HL-60/S4 (cell line): Measurements from ENCODE around the gene OLAH.

ENCODE experiments used
- in situ Hi-C: fragments of 300-500 bp; cut with MboI; formaldehyde crosslinking; loops from 2 replicates; pipeline ENCODE4 v1.14.3; 2022; ENCODE audit warnings: low sequenced_read_pairs

Gene OLAH

GRCh38 chr10:15068802-15069201 is 25.1 kb downstream of the OLAH start:
- in situ Hi-C loops: no loop called here

DNA sequence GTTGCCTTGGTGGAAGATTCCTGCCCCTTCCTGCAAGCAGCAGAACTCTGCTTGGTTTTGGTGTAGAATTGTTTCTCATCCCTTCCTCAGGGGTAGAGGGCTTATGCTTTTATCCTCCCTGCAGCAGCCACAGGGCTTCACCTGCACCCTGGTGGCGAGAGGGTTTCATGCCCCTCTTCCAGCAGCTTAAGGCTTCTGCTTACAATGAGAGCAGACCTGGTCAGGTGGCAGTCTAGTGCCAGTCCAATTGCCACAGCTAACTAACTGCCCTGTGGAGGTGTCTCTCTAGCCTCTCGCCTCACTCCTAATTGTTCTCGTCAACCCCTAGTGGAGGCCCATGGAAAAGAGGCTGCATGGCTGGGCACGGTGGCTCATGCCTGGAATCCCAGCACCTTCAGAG is 25.5 kb downstream of the OLAH start:
- in situ Hi-C loops: no loop called here

DNA sequence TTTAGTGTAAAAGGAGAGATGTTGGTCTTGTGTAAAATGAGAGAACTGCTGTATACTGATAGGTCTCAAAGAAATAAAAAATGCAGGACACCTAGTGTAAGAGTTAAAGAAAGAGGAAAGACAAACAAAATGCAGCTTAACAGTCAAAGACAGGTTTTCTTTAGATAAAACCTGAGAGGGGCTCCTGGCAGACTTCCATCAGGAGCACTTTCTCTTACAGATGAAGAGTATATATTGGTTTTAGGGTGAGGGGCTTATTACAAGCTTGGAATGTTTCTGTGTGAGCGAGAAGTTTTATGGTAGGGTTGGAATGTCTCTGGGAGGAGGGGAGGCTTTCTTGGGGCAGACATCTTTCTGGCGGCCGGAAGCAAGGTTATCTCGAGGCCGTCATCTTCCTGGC is 28.6 kb downstream of the OLAH start:
- in situ Hi-C loops: no loop called here

- in situ Hi-C loops: no loop called here
Measured at GRCh38 chr10:15075421-15075820, 31.7 kb downstream of the OLAH start.

DNA sequence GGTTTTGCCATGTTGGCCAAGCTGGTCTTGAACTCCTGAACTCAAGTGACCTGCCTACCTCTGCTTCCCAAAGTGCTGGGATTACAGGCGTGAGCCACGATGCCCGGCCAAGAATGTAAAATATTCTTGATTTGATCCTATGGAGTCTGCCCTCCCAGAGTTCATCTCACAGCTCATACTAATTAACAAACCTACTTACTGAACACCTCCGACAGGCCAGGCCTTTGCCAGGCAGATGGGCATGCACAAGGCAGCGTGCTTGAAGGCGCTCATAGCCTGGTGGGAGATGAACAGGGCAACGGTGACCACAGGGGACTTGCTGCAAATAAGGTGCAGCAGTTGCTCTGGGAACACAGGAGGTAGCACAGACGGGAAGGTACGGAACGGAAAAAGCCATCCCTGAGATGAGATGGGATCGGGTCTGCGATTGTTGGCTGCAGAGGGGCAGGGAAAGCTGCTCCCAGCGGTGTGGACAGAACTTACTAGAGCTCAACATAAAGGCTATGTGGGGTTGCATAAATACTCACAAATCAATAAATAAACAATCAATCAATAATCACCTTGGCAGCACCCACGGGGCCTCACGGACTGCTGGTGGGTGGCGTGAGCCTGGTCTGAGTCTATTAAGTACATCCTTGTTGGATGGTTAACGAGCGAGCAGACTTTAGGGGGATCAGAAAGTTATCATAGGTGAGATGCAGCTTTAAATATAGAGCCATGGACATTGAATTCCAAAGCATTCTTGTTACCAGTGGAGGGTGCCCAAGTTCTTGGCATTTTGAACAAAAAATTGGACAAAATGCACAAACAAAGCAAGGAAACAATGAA is 40.1 kb downstream of the OLAH start:
- in situ Hi-C loops: no loop called here

- in situ Hi-C loops: no loop called here
Measured at GRCh38 chr10:15084502-15084922, 40.8 kb downstream of the OLAH start.

DNA sequence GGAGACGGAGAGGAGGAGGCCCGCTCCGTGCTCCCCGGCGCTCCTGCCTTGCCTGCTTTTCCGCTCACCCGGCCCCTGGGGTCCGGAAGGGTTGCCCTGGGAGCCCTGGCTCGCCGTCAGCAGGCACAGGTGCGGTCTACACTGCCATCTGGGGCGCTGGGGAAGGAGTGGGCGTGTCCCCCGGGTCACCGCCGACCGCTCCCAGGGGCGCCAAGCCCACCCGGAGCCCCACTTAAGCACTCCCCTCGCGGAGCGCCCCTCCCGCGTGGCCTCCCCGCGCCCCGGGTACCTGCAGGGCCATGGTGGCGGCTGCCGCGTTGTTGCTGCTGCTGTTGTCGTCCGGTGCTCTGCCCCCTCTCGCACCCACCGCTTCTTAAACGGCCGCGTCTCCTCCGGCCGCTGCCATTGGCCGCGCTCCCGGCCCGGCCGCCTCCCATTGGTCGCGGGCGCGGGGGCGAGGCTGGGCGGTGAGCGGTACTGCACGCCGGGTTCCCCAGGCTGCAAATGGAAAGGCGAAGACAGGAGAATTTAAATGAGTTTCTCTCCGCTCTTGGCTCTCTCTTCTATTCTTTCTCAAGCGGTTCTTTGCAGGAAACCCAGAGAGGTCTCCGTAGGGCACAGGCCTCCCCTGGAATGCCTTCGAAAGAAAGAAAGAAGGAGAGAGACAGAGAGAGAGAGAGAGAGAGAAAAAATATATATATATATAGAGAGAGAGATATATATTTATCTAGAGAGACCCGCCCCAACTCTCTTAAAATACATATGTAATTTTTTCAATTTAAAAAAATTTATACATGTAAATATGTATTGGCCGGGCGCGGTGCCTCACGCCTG is 44.9 kb downstream of the OLAH start, which contains the start of gene ACBD7:
ACBD7 (minus strand) TSS at position 349 of the 834 bp plus-strand sequence; CDS start at position 301, 48 bp downstream.
- in situ Hi-C loops: no loop called here

DNA sequence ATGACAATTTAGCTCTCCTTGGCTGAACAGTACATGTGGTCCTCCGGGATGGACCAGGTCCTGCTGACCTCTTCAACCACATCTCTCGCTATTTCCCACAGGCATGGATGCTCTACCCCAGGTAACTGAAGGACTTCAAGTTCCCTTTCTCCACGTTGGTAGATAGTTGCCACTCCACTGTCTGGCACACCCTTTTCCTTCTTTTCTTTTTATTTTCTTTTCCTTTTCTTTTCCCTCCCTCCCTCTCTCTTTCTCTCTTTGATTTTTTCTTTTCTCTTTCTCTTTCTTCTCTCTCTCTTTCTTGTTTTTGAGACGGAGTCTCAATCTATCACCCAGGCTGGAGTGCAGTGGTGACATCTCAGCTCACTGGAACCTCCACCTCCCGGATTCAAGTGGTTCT is 47.7 kb downstream of the OLAH start:
- in situ Hi-C loops: no loop called here

DNA sequence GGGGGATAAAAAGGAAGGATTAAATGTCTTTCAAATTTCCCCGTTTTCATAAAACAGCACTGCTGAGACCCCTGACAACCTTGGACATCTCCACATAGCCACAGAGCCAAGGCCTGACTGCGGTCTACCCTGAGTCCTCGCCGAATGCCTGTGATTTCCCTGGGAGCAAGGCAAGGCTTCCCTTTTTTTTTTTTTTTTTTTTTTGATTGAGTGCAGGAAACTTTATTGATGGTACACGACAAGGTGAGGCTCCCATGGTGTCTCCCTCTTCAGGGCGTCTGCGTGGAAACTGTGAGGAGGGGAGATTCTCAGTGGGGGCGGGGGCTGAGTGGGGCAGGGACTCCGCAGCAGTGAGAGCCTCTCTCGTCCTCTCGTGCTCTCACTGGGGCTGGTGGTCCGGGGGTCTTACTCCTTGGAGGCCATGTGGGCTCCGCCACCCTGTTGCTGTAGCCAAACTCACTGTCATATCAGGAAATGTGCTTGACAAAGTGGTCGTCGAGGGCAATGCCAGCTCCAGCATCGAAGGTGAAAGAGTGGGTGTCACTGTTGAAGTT is 49.2 kb downstream of the OLAH start:
- in situ Hi-C loops: no loop called here

DNA sequence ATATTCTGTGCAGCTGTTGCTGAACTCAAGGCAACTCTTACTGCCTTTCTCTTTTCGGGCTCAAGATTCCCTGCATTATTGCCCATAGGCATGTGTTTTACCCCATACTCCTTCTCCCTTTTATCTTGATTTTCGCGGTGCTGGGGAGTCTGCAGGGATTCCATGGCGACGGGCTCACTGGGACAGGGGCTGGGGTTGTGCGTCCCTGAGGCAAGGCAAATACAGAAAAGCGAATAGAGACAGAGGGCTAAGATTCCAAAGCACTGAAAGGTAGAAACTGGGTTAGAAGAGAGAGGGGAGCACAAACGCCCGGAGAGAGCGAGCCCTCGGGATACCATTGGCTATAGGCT is 52.9 kb downstream of the OLAH start:
- in situ Hi-C loops: no loop called here

DNA sequence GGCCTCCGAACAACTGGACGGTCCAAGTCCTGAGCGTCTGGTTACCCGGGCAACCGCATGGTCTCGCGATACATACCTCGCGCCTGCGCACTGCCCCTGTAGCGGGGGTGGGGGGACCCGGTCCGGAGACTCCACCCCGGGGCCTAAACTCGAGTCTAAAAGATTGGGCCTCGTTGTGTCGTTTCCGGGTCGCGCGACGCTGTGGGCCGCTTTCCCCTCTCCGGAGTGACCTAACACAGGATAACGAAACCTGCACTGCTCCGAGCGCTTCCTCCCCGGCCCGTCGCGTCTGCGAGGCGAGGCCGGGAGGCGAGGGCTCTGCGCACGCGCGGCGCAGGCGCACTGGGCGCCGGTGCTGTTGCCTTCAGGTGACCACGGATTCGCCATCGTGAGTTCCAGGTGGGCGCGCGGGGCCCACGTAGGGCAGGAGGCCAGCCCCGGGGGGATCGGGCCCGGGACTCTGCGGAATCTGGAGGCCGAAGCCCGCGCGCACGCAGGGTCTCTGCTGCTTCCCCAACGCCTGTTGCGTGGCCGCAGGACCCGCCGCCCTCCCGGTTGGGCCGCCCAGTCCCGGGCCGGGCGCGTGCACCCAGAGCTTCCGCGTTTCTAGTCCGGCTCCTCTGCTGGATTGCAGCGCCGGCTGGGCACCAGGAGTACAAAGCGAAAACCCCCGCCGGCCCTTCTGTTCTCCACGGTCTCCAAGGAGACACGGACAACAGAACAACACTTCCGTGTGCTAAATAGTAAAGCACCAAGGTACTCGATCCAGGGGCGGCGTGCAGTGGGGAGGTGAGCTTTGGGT is 53.5 kb downstream of the OLAH start, which contains the start of gene RPP38:
RPP38 (plus strand) TSS at position 345 of the 802 bp plus-strand sequence. CDS start 5,960 bp downstream, outside the sequence.
- in situ Hi-C loops: no loop called here

- in situ Hi-C loops: no loop called here
Measured at GRCh38 chr10:15099886-15100285, 56.1 kb downstream of the OLAH start.

GRCh38 chr10:15103513-15103912 is 59.8 kb downstream of the OLAH start:
- in situ Hi-C loops: no loop called here

DNA sequence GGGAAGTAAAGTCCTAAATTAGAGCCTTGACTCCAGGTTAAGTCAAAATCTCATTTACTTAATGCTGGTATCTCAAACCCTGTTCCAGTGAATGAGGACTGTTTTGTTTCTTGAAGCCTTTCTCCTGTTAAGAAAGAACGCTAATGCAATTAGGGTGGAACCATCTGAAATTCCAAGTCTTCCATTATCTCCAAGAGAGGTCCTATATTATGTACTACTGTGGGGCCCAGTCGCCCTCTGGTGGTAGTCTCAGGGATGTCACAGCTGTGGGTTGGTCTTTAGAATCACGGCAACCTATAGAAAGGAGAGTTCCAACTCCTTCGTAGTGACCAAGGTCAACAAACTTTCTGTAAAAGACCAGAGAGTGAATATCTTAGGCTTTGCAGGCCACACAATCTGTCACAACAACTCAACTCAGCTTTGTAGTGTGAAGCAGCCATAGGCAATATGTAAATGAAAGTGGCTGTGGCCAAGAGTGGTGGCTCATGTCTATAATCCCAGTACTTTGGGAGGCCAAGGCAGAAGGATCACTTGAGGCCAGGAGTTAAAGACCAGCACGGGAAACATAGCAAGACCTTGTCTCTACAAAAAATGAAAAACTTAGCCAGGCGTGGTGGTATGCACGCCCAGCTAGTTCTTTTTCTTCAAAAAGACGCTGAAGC is 62.7 kb downstream of the OLAH start:
- in situ Hi-C loops: no loop called here

- in situ Hi-C loops: no loop called here
Measured at GRCh38 chr10:15112657-15113056, 68.9 kb downstream of the OLAH start.

DNA sequence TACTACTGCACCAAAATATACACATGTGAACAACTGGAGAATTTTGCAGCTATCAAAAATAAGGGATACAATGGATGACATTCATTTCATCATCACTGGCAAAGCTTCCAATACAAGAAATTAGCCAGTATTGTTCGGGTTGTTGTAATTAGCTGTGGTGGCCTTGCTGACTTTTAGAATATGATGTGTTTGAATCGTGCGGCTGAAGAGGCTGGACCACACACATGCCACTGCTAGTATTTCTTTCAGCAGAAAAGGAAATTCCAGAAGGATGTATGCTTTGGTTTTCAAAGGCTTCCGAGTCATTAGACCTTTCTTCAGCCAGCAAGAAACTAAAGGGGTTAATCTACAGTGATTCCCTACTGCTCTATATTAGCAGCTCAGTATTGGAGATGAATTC is 70.0 kb downstream of the OLAH start:
- in situ Hi-C loops: no loop called here

- in situ Hi-C loops: no loop called here
Measured at GRCh38 chr10:15116225-15116624, 72.5 kb downstream of the OLAH start.

- in situ Hi-C loops: no loop called here
Measured at GRCh38 chr10:15118615-15119014, 74.9 kb downstream of the OLAH start.

DNA sequence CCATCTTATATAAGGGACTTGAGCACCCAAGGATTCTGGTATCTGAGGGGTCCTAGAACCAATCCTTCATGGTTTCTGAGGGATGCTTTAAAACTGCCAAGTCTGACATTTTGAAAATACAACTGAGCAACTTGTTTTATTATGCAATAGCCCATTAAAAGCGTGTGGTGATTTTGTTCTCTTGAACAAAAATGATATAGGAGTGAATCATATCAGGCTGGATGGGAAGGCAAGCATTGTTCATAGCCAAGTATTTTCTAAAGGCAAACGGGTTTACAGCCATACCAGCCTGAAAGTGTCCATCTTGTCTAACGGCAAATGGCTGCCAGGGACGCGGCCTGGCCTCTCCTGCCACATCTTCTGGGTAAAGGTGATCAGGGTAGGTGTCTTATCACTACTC is 76.8 kb downstream of the OLAH start:
- in situ Hi-C loops: no loop called here

DNA sequence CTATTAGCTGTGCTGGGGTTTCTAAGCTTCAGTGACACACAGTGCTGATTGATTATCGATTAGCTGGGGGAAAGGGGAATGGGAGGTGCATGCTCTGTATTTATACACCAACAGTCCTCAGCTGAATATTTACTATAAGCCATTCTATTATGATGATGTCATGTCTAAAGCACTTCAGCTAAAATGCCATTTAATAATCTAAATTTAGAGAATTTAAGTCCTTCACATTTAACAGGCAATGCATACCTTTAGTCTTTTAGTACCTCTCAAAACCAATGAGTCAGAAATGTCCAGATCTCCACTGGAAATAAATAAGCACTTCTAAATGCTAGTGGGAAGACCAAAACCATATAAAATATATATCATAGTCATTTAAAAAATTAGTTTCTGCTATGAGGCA is 78.0 kb downstream of the OLAH start:
- in situ Hi-C loops: no loop called here
